Endothelial cell (in vitro differentiated cells): ENCODE data around the gene TSHZ2. TPM values are rescaled to one million over a fixed set of nuclear protein-coding genes. Genes with fewer than 3 reads are reported as not detected.

Source experiments
- DNase-seq: peaks from one replicate; pipeline ENCODE4 v3.0.0; 2021; ENCODE audit warnings: low spot score
- H3K27ac Mint-ChIP-seq: one replicate; pipeline ENCODE4 v1.8.0; 2021; ENCODE audit warnings: mixed read lengths, inconsistent platforms; ENCODE audit not compliant: unreplicated experiment
- H3K27me3 Mint-ChIP-seq: one replicate; pipeline ENCODE4 v1.8.0; 2021; ENCODE audit warnings: mild to moderate bottlenecking, moderate library complexity, mixed read lengths, inconsistent platforms; ENCODE audit not compliant: unreplicated experiment
- H3K36me3 Mint-ChIP-seq: one replicate; pipeline ENCODE4 v1.8.0; 2021; ENCODE audit warnings: mild to moderate bottlenecking, low read depth, mixed read lengths, inconsistent platforms; ENCODE audit not compliant: unreplicated experiment
- H3K4me1 Mint-ChIP-seq: one replicate; pipeline ENCODE4 v1.8.0; 2021; ENCODE audit warnings: mild to moderate bottlenecking, mixed read lengths, inconsistent platforms; ENCODE audit not compliant: unreplicated experiment
- H3K4me3 Mint-ChIP-seq: one replicate; pipeline ENCODE4 v1.8.0; 2021; ENCODE audit warnings: mild to moderate bottlenecking, mixed read lengths, inconsistent platforms; ENCODE audit not compliant: unreplicated experiment
- H3K9me3 Mint-ChIP-seq: one replicate; pipeline ENCODE4 v1.8.0; 2021; ENCODE audit warnings: mixed read lengths, inconsistent platforms; ENCODE audit not compliant: unreplicated experiment
- total RNA-seq: library from RNA; stranded (reverse); fragmentation: NEBNext Ultra II Directional; extraction: Animal tissue kit (Norgen Biotek cat#: 25700); gene quantifications from one replicate; pipeline ENCODE4 v1.2.1, GENCODE V29; 2021; ENCODE audit not compliant: unreplicated experiment
- TF ChIP-seq, protein P1 (sequence below): fragments of 200-600 bp; sonication (generic); IDR thresholded peaks from one replicate; pipeline ENCODE4 v1.5.0; 2021; ENCODE audit warnings: antibody characterized with exemption; ENCODE audit not compliant: unreplicated experiment

Gene TSHZ2
- total RNA-seq, 1 donor from 2014 or later: 2.3 TPM

DNA sequence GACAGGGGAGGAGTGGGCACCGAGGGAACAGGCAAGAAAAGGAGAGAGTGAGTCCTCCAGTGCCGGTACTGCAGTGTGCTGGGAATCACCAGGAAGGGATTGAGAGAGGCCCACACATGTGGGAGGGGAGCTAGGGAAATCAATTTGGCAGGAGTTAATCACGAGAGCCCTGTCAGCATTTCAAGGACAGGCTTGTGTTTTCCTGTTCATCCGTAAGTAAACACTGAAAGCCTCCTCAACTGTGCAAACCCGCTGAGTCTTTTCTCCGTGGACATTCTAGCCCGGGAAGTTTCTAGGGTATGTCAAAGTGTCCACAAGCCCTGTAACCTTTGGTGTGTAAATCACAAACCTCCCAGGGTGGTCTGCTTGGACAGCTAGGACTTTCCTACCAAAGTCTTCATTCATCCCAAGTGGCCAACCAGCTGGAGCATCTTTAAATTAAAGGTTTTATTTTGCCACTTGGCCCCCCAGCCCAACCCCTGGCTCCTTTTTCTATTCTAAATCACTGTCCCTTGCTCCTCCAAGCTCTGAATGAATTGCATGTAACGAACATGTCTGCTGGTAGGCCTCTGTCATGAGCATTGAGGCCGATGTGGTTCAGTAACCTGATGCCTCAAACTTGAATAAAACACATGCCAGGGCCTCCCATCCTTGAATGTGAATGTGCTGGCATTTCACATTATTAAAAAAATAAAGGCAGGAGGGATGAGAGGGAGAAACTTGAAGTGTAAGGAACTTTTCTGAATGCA lies 472.4 kb downstream of the TSHZ2 start:
- Mint-ChIP-seq H3K4me1 (no peaks in the 10 kb centered on the region), H3K36me3 (no peaks in the 10 kb centered on the region), H3K9me3 (peaks cover 6% of the 10 kb centered on the region), H3K27me3 (peaks cover 2% of the 10 kb centered on the region), H3K27ac (no peak overlapping the region), H3K4me3 (no peak overlapping the region)
- no peak for DNase-seq
- TF ChIP-seq, protein P1, sequence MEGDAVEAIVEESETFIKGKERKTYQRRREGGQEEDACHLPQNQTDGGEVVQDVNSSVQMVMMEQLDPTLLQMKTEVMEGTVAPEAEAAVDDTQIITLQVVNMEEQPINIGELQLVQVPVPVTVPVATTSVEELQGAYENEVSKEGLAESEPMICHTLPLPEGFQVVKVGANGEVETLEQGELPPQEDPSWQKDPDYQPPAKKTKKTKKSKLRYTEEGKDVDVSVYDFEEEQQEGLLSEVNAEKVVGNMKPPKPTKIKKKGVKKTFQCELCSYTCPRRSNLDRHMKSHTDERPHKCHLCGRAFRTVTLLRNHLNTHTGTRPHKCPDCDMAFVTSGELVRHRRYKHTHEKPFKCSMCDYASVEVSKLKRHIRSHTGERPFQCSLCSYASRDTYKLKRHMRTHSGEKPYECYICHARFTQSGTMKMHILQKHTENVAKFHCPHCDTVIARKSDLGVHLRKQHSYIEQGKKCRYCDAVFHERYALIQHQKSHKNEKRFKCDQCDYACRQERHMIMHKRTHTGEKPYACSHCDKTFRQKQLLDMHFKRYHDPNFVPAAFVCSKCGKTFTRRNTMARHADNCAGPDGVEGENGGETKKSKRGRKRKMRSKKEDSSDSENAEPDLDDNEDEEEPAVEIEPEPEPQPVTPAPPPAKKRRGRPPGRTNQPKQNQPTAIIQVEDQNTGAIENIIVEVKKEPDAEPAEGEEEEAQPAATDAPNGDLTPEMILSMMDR: no peak

DNA sequence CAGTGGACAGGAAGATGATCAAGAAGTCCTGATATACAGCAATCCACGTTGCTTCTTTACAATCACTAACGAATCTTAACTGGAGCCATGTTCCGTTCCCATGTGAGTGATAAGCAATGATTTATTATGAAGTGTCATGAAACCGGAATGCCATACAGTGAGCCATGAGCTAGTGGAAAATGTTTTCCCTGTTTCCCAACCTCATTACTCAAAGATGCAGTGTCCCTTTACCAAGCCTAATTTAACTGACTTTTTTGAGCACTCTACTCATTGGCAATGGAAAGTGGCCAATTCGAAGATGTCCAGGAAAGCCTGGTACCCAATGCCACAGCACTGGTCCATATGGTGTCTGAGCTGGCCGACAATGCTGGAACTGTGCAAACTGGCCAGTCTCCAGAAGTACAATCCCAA lies 473.2 kb downstream of the TSHZ2 start:
- TF ChIP-seq, protein P1: no peak
- DNase-seq: no peak
- Mint-ChIP-seq H3K4me3 (no peak overlapping the region), H3K27ac (no peak overlapping the region), H3K4me1 (no peaks in the 10 kb centered on the region), H3K27me3 (peaks cover 2% of the 10 kb centered on the region), H3K9me3 (peaks cover 6% of the 10 kb centered on the region), H3K36me3 (no peaks in the 10 kb centered on the region)

DNA sequence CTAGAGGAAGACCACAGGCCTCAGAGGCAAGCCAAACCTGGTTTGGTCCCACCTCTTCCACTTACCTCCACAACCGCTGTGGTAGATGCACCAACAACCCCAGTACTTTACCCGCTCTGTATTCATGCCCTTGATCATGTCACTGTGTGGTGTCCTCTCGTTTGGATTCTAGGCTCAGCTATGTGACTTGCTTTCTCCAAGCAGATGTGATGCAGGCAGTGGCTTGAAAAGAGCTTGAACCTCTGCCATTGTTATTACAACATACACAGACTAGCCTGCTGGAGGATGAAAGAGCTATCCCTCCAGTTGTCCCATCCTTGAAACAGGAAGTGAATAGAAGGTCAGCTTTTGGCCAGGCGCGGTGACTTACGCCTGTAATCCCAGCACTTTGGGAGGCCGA lies 473.8 kb downstream of the TSHZ2 start:
- H3K4me3 Mint-ChIP-seq: no peak overlapping the region
- peaks cover 2% of the 10 kb centered on the region for H3K27me3 Mint-ChIP-seq
- peaks cover 6% of the 10 kb centered on the region for H3K9me3 Mint-ChIP-seq
- DNase-seq: no peak
- TF ChIP-seq, protein P1: no peak
- H3K36me3 Mint-ChIP-seq: no peaks in the 10 kb centered on the region
- H3K4me1 Mint-ChIP-seq: no peaks in the 10 kb centered on the region
- H3K27ac Mint-ChIP-seq: no peak overlapping the region

DNA sequence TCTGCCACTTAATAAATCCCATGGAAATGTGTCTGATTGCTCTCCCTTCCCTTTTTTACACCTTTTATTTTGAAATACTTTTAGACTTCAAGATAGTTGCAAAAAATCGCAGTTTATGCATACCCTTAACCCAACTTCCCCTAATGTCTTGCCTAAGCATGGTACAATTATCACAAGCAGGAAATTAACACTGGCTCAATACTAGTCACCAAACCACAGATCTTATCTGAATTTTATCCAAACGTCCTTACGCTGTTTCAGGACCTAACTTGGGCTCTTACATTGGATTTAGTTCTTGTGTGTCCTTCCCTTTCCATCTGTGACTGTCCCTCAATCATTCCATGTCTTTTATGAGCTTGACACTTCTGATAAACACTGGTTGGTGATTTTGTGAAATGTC lies 475.2 kb downstream of the TSHZ2 start:
- Mint-ChIP-seq H3K4me1 (no peaks in the 10 kb centered on the region), H3K27me3 (peaks cover 2% of the 10 kb centered on the region), H3K4me3 (no peak overlapping the region), H3K36me3 (no peaks in the 10 kb centered on the region), H3K9me3 (peaks cover 6% of the 10 kb centered on the region), H3K27ac (no peak overlapping the region)
- TF ChIP-seq, protein P1: no peak
- no peak for DNase-seq

DNA sequence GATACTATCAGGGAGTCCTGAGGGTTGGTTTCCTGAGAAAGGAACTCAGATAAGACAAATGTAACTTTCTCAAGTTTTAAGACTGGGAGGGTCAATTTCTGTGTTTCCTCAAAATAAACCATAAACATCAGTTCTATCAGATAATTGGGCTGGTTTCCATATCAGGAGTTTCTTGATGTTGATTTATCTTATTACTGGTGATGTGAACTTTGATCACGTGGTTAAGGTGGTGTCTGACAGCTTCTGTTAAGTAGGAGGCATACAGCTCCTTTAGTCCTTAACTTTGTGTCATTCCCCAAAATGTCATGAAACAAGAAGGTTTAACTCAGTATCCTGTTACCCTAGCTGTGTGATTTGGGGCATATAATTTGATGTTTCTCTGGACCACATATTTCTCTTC lies 476.3 kb downstream of the TSHZ2 start:
- Mint-ChIP-seq H3K27ac (no peak overlapping the region), H3K36me3 (no peaks in the 10 kb centered on the region), H3K27me3 (peaks cover 2% of the 10 kb centered on the region), H3K9me3 (peaks cover 6% of the 10 kb centered on the region), H3K4me3 (no peak overlapping the region), H3K4me1 (no peaks in the 10 kb centered on the region)
- TF ChIP-seq, protein P1: no peak
- no peak for DNase-seq
